ENCODE results near the gene CRYGB.

CRYGB gene

GRCh38 chr2:208146006-208146405 lies at the start of gene CRYGB:
CRYGB (minus strand) TSS chr2:208146158; CDS start chr2:208146120, 38 bp downstream.
- no peak for DNase-seq (ENCODE audit: low read depth)
- H3K4me3 ChIP-seq (ENCODE audit: low read depth, low read length): no peak within 1 kb of the TSS

- H3K4me3 ChIP-seq (ENCODE audit: low read depth, low read length): no peak overlapping the region
- no peak for DNase-seq (ENCODE audit: low read depth)
Measured at GRCh38 chr2:208195531-208195930, 49.6 kb upstream of the CRYGB start.

GRCh38 chr2:208192611-208193236 lies 46.8 kb upstream of the CRYGB start:
- no peak overlapping the region for H3K4me3 ChIP-seq (ENCODE audit: low read depth, low read length)
- DNase-seq (ENCODE audit: low read depth): no peak

GRCh38 chr2:208189810-208190503 lies 44.0 kb upstream of the CRYGB start, which contains the start of gene C2orf80:
C2orf80 (minus strand) TSS chr2:208190030; CDS start chr2:208186986, 3,044 bp downstream.
- no peak for DNase-seq (ENCODE audit: low read depth)
- no peak within 1 kb of the TSS for H3K4me3 ChIP-seq (ENCODE audit: low read depth, low read length)

GRCh38 chr2:208189069-208189809 lies 43.3 kb upstream of the CRYGB start:
- no peak for DNase-seq (ENCODE audit: low read depth)
- no peak overlapping the region for H3K4me3 ChIP-seq (ENCODE audit: low read depth, low read length)

GRCh38 chr2:208186893-208187292 lies 40.9 kb upstream of the CRYGB start:
- no peak for DNase-seq (ENCODE audit: low read depth)

GRCh38 chr2:208186465-208186864 lies 40.5 kb upstream of the CRYGB start:
- no peak for DNase-seq (ENCODE audit: low read depth)
- no peak overlapping the region for H3K4me3 ChIP-seq (ENCODE audit: low read depth, low read length)

More at GRCh38 chr2:208186893-208187292, 40.9 kb upstream of the CRYGB start:
- no peak overlapping the region for H3K4me3 ChIP-seq (ENCODE audit: low read depth, low read length)

- no peak for DNase-seq (ENCODE audit: low read depth)
- H3K4me3 ChIP-seq (ENCODE audit: low read depth, low read length): no peak overlapping the region
Measured at GRCh38 chr2:208183972-208184705, 38.2 kb upstream of the CRYGB start.

- DNase-seq (ENCODE audit: low read depth): no peak
- H3K4me3 ChIP-seq (ENCODE audit: low read depth, low read length): no peak overlapping the region
Measured at GRCh38 chr2:208183526-208183925, 37.6 kb upstream of the CRYGB start.

GRCh38 chr2:208182835-208183234 lies 36.9 kb upstream of the CRYGB start:
- no peak overlapping the region for H3K4me3 ChIP-seq (ENCODE audit: low read depth, low read length)
- DNase-seq (ENCODE audit: low read depth): no peak

- no peak overlapping the region for H3K4me3 ChIP-seq (ENCODE audit: low read depth, low read length)
- no peak for DNase-seq (ENCODE audit: low read depth)
Measured at GRCh38 chr2:208179028-208179609, 33.2 kb upstream of the CRYGB start.

- no peak for DNase-seq (ENCODE audit: low read depth)
- H3K4me3 ChIP-seq (ENCODE audit: low read depth, low read length): no peak overlapping the region
Measured at GRCh38 chr2:208175840-208176153, 29.8 kb upstream of the CRYGB start.

- no peak overlapping the region for H3K4me3 ChIP-seq (ENCODE audit: low read depth, low read length)
- DNase-seq (ENCODE audit: low read depth): peak; percentile 33
Measured at GRCh38 chr2:208175069-208175839, 29.3 kb upstream of the CRYGB start.

- DNase-seq (ENCODE audit: low read depth): no peak
- no peak overlapping the region for H3K4me3 ChIP-seq (ENCODE audit: low read depth, low read length)
Measured at GRCh38 chr2:208174144-208174543, 28.2 kb upstream of the CRYGB start.

- no peak for DNase-seq (ENCODE audit: low read depth)
- no peak overlapping the region for H3K4me3 ChIP-seq (ENCODE audit: low read depth, low read length)
Measured at GRCh38 chr2:208172125-208172524, 26.2 kb upstream of the CRYGB start.

- H3K4me3 ChIP-seq (ENCODE audit: low read depth, low read length): no peak overlapping the region
- DNase-seq (ENCODE audit: low read depth): no peak
Measured at GRCh38 chr2:208164951-208165755, 19.2 kb upstream of the CRYGB start.

GRCh38 chr2:208163489-208163888 lies 17.5 kb upstream of the CRYGB start, which contains the start of gene CRYGA:
CRYGA (minus strand) TSS chr2:208163589; CDS start chr2:208163556, 33 bp downstream.
- no peak for DNase-seq (ENCODE audit: low read depth)
- no peak within 1 kb of the TSS for H3K4me3 ChIP-seq (ENCODE audit: low read depth, low read length)

GRCh38 chr2:208156439-208156838 lies 10.5 kb upstream of the CRYGB start:
- no peak for DNase-seq (ENCODE audit: low read depth)
- H3K4me3 ChIP-seq (ENCODE audit: low read depth, low read length): no peak overlapping the region

All from skeletal muscle cell (primary cell).